Measurements from ENCODE around the gene ANXA2. TPM values are rescaled to one million over a fixed set of nuclear protein-coding genes. Genes with fewer than 3 reads are reported as not detected.
"Not testable (repeated sequence)": the region's sequence is repeated elsewhere in the genome, so short reads cannot be mapped to it uniquely, and the experiment has no call there.

The ANXA2 gene
- polyA plus RNA-seq, 1 experiment, result 5,886 TPM

- POLR2A ChIA-PET, result no interaction called here
These were observed 20.3 kb upstream of the ANXA2 start for GRCh38 chr15:60418096-60418495.

GRCh38 chr15:60417112-60417511 lies 19.3 kb upstream of the ANXA2 start:
- TF ChIP-seq CTCF (IDR thresholded peaks at IDR 0.05; ENCODE audit: insufficient read depth, low read depth, low read length), result no peak
- ChIA-PET POLR2A (no interaction called here), CTCF (no interaction called here)
- Histone ChIP-seq H3K27me3 (ENCODE audit: control insufficient read depth, insufficient read depth, low read length) (no peaks in the 10 kb centered on the region), H3K36me3 (ENCODE audit: control insufficient read depth, insufficient read depth, low read length) (no peaks in the 10 kb centered on the region), H3K4me3 (ENCODE audit: low read depth, low read length) (no peak overlapping the region)
- DNase-seq (ENCODE audit: low read depth), result no peak

More at GRCh38 chr15:60418096-60418495, 20.3 kb upstream of the ANXA2 start:
- Histone ChIP-seq H3K27me3 (ENCODE audit: control insufficient read depth, insufficient read depth, low read length) (no peaks in the 10 kb centered on the region), H3K36me3 (ENCODE audit: control insufficient read depth, insufficient read depth, low read length) (no peaks in the 10 kb centered on the region), H3K4me3 (ENCODE audit: low read depth, low read length) (no peak overlapping the region)
- TF ChIP-seq CTCF (IDR thresholded peaks at IDR 0.05; ENCODE audit: insufficient read depth, low read depth, low read length), result no peak
- no peak for DNase-seq (ENCODE audit: low read depth)
- CTCF ChIA-PET, result no interaction called here

GRCh38 chr15:60416484-60416883 lies 18.7 kb upstream of the ANXA2 start:
- CTCF ChIA-PET, result no interaction called here
- no peak for DNase-seq (ENCODE audit: low read depth)
- POLR2A ChIA-PET, result no interaction called here
- Histone ChIP-seq H3K4me3 (ENCODE audit: low read depth, low read length) (no peak overlapping the region), H3K27me3 (ENCODE audit: control insufficient read depth, insufficient read depth, low read length) (no peaks in the 10 kb centered on the region), H3K36me3 (ENCODE audit: control insufficient read depth, insufficient read depth, low read length) (no peaks in the 10 kb centered on the region)
- TF ChIP-seq CTCF (IDR thresholded peaks at IDR 0.05; ENCODE audit: insufficient read depth, low read depth, low read length), result no peak

- TF ChIP-seq CTCF (IDR thresholded peaks at IDR 0.05; ENCODE audit: insufficient read depth, low read depth, low read length), result no peak
- ChIA-PET CTCF (no interaction called here), POLR2A (interaction anchor here (0.8 kb wide), 1 partner anchor 16 kb away, joined by 3 read pairs; the partner anchor contains the start of gene ANXA2)
- no peaks in the 10 kb centered on the region for H3K36me3 ChIP-seq (ENCODE audit: control insufficient read depth, insufficient read depth, low read length)
- no peak for DNase-seq (ENCODE audit: low read depth)
- H3K27me3 ChIP-seq (ENCODE audit: control insufficient read depth, insufficient read depth, low read length), result no peaks in the 10 kb centered on the region
- no peak overlapping the region for H3K4me3 ChIP-seq (ENCODE audit: low read depth, low read length)
These were observed 16.4 kb upstream of the ANXA2 start for GRCh38 chr15:60414016-60414682.

- no peak for TF ChIP-seq CTCF (IDR thresholded peaks at IDR 0.05; ENCODE audit: insufficient read depth, low read depth, low read length)
- H3K4me3 ChIP-seq (ENCODE audit: low read depth, low read length), result no peak overlapping the region
- CTCF ChIA-PET, result no interaction called here
These were observed 15.5 kb upstream of the ANXA2 start for GRCh38 chr15:60413231-60413824.

GRCh38 chr15:60412807-60413206 lies 15.0 kb upstream of the ANXA2 start:
- H3K4me3 ChIP-seq (ENCODE audit: low read depth, low read length); POLR2A ChIA-PET; DNase-seq (ENCODE audit: low read depth); CTCF ChIA-PET; H3K27me3 ChIP-seq (ENCODE audit: control insufficient read depth, insufficient read depth, low read length); H3K36me3 ChIP-seq (ENCODE audit: control insufficient read depth, insufficient read depth, low read length): not testable (repeated sequence)

More at GRCh38 chr15:60413231-60413824, 15.5 kb upstream of the ANXA2 start:
- H3K27me3 ChIP-seq (ENCODE audit: control insufficient read depth, insufficient read depth, low read length), result no peaks in the 10 kb centered on the region
- no peak for DNase-seq (ENCODE audit: low read depth)
- no peaks in the 10 kb centered on the region for H3K36me3 ChIP-seq (ENCODE audit: control insufficient read depth, insufficient read depth, low read length)
- POLR2A ChIA-PET, result interaction anchor here (0.8 kb wide), 1 partner anchor 16 kb away, joined by 3 read pairs; the partner anchor contains the start of gene ANXA2
